ENCODE results near the gene DDX43. TPM values are rescaled to one million over a fixed set of nuclear protein-coding genes. Genes with fewer than 3 reads are reported as not detected.

DDX43 gene
- total RNA-seq (ENCODE audit: low replicate concordance), result 0.17 TPM in 1 of 2 replicates, not detected in the other
- long read RNA-seq, result 0 reads

DNA sequence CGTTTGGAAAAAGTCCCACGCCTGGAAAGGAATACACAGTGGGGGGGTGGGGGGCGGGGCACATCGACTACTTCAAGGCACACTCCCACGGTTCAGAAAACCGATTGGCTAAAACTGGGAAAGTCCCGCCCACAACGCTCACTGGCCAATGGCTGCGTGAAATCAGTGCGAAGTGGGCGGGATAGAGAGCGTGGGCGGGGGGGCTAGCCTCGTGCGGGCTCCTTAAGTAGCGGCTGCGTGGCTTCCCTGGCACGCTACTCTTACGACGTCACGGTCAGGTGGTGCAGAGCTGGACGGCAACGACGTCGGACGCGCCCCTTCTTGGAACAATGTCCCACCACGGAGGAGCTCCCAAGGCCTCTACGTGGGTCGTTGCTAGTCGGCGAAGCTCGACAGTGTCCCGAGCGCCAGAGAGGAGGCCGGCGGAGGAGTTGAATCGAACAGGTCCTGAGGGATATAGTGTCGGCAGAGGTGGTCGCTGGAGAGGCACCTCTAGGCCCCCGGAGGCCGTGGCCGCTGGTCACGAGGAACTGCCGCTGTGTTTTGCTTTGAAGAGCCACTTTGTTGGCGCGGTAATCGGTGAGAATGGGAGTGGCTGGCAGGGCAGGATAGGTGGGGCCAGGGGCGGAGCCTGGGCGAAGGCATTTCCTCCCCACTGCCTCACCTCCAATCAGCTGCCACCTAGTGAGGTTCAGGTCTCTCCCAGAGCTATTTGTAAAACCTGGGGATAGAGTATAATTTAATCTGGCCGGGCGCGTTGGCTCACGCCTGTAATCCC, at the start of gene DDX43:
DDX43 (plus strand) TSS at position 252 of the 778 bp plus-strand sequence; CDS start at position 330, 78 bp downstream.
- Mint-ChIP-seq H3K27me3 (no peaks in the 10 kb centered on the region), H3K36me3 (no peaks in the 10 kb centered on the region), H3K4me3 (no peak within 1 kb of the TSS), H3K9me3 (no peaks in the 10 kb centered on the region), H3K4me1 (ENCODE audit: unreplicated experiment) (no peaks in the 10 kb centered on the region), H3K27ac (no peak within 1 kb of the TSS)
- DNase-seq (ENCODE audit: extremely low spot score, unreplicated experiment), result no peak
- TF ChIP-seq, protein P1, sequence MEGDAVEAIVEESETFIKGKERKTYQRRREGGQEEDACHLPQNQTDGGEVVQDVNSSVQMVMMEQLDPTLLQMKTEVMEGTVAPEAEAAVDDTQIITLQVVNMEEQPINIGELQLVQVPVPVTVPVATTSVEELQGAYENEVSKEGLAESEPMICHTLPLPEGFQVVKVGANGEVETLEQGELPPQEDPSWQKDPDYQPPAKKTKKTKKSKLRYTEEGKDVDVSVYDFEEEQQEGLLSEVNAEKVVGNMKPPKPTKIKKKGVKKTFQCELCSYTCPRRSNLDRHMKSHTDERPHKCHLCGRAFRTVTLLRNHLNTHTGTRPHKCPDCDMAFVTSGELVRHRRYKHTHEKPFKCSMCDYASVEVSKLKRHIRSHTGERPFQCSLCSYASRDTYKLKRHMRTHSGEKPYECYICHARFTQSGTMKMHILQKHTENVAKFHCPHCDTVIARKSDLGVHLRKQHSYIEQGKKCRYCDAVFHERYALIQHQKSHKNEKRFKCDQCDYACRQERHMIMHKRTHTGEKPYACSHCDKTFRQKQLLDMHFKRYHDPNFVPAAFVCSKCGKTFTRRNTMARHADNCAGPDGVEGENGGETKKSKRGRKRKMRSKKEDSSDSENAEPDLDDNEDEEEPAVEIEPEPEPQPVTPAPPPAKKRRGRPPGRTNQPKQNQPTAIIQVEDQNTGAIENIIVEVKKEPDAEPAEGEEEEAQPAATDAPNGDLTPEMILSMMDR (conservative IDR thresholded peaks at IDR 0.05), result no peak

GRCh38 chr6:73348550-73349204, 46.0 kb upstream of the DDX43 start:
- H3K4me3 Mint-ChIP-seq, result no peak overlapping the region

GRCh38 chr6:73349311-73349710, 45.3 kb upstream of the DDX43 start:
- Mint-ChIP-seq H3K4me3 (no peak overlapping the region), H3K27ac (no peak overlapping the region), H3K9me3 (no peaks in the 10 kb centered on the region), H3K36me3 (no peaks in the 10 kb centered on the region), H3K4me1 (ENCODE audit: unreplicated experiment) (no peaks in the 10 kb centered on the region), H3K27me3 (peaks cover 49% of the 10 kb centered on the region)
- TF ChIP-seq, protein P1 (conservative IDR thresholded peaks at IDR 0.05), result no peak
- DNase-seq (ENCODE audit: extremely low spot score, unreplicated experiment), result no peak

More at GRCh38 chr6:73348550-73349204, 46.0 kb upstream of the DDX43 start:
- no peaks in the 10 kb centered on the region for H3K4me1 Mint-ChIP-seq (ENCODE audit: unreplicated experiment)
- TF ChIP-seq, protein P1 (conservative IDR thresholded peaks at IDR 0.05), result no peak
- peaks cover 49% of the 10 kb centered on the region for H3K27me3 Mint-ChIP-seq
- no peak overlapping the region for H3K27ac Mint-ChIP-seq
- no peaks in the 10 kb centered on the region for H3K36me3 Mint-ChIP-seq
- DNase-seq (ENCODE audit: extremely low spot score, unreplicated experiment), result no peak
- no peaks in the 10 kb centered on the region for H3K9me3 Mint-ChIP-seq

GRCh38 chr6:73353636-73354593, 40.7 kb upstream of the DDX43 start, which contains the start of gene DPPA5:
DPPA5 (minus strand) TSS chr6:73354276; CDS start chr6:73354225, 51 bp downstream.
- H3K4me3 Mint-ChIP-seq, result no peak within 1 kb of the TSS
- no peaks in the 10 kb centered on the region for H3K36me3 Mint-ChIP-seq
- H3K4me1 Mint-ChIP-seq (ENCODE audit: unreplicated experiment), result no peaks in the 10 kb centered on the region
- no peaks in the 10 kb centered on the region for H3K9me3 Mint-ChIP-seq
- no peak within 1 kb of the TSS for H3K27ac Mint-ChIP-seq
- TF ChIP-seq, protein P1 (conservative IDR thresholded peaks at IDR 0.05), result no peak
- DNase-seq (ENCODE audit: extremely low spot score, unreplicated experiment), result no peak
- H3K27me3 Mint-ChIP-seq, result peaks cover 28% of the 10 kb centered on the region

DNA sequence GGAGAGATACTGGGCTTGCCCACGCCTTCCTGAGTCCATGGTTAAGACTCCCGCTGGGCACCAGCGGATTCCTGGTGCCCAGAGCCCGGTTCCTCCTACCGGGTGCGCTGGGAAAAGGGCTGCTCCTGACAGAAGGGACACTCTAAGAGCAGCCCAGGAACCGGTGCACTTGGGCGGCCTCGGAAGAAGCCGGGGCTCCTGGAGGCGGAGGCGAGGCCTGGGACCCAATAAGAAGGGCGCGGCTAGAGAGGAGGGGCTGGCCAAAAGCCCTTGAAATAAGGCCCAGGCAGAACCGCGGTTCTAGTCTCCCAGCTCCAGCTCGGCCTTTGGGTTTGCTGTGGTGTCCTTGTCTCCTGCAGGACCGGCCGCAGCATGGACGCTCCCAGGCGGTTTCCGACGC, 32.3 kb upstream of the DDX43 start, which contains the start of gene KHDC3L:
KHDC3L (plus strand) TSS at position 301 of the 400 bp plus-strand sequence; CDS start at position 373, 72 bp downstream.
- H3K27me3 Mint-ChIP-seq, result no peaks in the 10 kb centered on the region
- DNase-seq (ENCODE audit: extremely low spot score, unreplicated experiment), result no peak
- no peaks in the 10 kb centered on the region for H3K36me3 Mint-ChIP-seq
- H3K4me3 Mint-ChIP-seq, result no peak within 1 kb of the TSS
- TF ChIP-seq, protein P1 (conservative IDR thresholded peaks at IDR 0.05), result no peak
- H3K9me3 Mint-ChIP-seq, result no peaks in the 10 kb centered on the region
- no peaks in the 10 kb centered on the region for H3K4me1 Mint-ChIP-seq (ENCODE audit: unreplicated experiment)
- H3K27ac Mint-ChIP-seq, result no peak within 1 kb of the TSS
